ENCODE results near the gene SMARCA1.

DNA sequence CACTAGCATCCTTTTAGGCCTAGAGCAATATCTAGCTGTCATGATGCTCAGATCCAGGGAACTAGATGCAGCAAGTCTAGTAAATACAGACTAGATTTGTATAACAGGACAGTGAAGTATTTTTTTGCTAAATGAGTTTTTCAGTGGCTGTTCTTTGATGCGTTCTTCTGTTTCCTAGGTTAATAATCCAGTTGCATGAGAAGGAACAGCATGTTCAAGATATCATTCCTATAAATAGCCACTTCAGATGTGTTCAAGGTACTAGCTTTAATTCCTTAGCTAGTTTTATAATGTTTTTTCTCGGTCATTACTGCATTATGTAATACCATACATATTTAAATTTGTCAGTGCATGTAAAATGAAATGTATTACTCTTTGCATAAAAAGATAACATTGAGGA, 21.5 kb upstream of the SMARCA1 start:
- TF ChIP-seq, protein P1, sequence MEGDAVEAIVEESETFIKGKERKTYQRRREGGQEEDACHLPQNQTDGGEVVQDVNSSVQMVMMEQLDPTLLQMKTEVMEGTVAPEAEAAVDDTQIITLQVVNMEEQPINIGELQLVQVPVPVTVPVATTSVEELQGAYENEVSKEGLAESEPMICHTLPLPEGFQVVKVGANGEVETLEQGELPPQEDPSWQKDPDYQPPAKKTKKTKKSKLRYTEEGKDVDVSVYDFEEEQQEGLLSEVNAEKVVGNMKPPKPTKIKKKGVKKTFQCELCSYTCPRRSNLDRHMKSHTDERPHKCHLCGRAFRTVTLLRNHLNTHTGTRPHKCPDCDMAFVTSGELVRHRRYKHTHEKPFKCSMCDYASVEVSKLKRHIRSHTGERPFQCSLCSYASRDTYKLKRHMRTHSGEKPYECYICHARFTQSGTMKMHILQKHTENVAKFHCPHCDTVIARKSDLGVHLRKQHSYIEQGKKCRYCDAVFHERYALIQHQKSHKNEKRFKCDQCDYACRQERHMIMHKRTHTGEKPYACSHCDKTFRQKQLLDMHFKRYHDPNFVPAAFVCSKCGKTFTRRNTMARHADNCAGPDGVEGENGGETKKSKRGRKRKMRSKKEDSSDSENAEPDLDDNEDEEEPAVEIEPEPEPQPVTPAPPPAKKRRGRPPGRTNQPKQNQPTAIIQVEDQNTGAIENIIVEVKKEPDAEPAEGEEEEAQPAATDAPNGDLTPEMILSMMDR (IDR thresholded peaks at IDR 0.05): no peak
- TF ChIP-seq POLR2AphosphoS5 (IDR thresholded peaks at IDR 0.05; ENCODE audit: insufficient read depth in 1 of 2, low read depth in 1 of 2): no peak
- no peak for TF ChIP-seq POLR2A (IDR thresholded peaks at IDR 0.05)

Measured in vagina (tissue), 2 donors.